ENCODE measurements around the gene FBXW10B. TPM values are rescaled to one million over a fixed set of nuclear protein-coding genes. Genes with fewer than 3 reads are reported as not detected.

Gene FBXW10B
- total RNA-seq, 1 experiment from 2014 or later = not detected

- Mint-ChIP-seq H3K4me1 (peaks cover 28 to 34% of the 10 kb centered on the region in 2 experiments), H3K36me3 (ENCODE audit: insufficient read depth in 1 of 3, low read depth in 3 of 3) (peaks cover 0 to 25% (median 21%) of the 10 kb centered on the region in 3 experiments; a peak in 5 of 7 replicates), H3K27ac (no peak overlapping the region), H3K27me3 (ENCODE audit: low read depth) (no peaks in the 10 kb centered on the region), H3K4me3 (no peak overlapping the region), H3K9me3 (no peaks in the 10 kb centered on the region)
- Histone ChIP-seq H4K8ac (replicated peaks; ENCODE audit: insufficient read length, low read depth, low read length) (no peak overlapping the region), H2BK20ac (ENCODE audit: low read depth, low read length, poor library complexity, severe bottlenecking) (no peak overlapping the region), H3K4me2 (ENCODE audit: insufficient read depth, insufficient read length, low read length) (no peak overlapping the region), H2BK15ac (ENCODE audit: low read depth, low read length) (no peak overlapping the region), H3K79me2 (ENCODE audit: insufficient read depth, low read length) (no peaks in the 10 kb centered on the region), H3K4ac (ENCODE audit: low read depth, low read length) (no peak overlapping the region), H3K14ac (ENCODE audit: insufficient read depth, low read length) (no peak overlapping the region), H3K23ac (ENCODE audit: insufficient read length, low read depth, low read length) (no peak overlapping the region), H3K9me3 (ENCODE audit: control insufficient read depth, low read depth, low read length) (no peaks in the 10 kb centered on the region), H2BK120ac (ENCODE audit: low read depth, low read length, poor library complexity, severe bottlenecking) (no peak overlapping the region), H3K18ac (ENCODE audit: insufficient read length, low read depth, low read length) (no peak overlapping the region), H3K4me1 (ENCODE audit: insufficient read depth, low read length) (no peaks in the 10 kb centered on the region), H2BK12ac (ENCODE audit: insufficient read length, low read depth, low read length) (no peak overlapping the region), H3K27ac (ENCODE audit: insufficient read length, low read depth, low read length) (no peak overlapping the region), H2AFZ (ENCODE audit: low read length) (no peak overlapping the region), H3K79me1 (ENCODE audit: insufficient read depth, low read depth, low read length, poor library complexity, severe bottlenecking) (no peaks in the 10 kb centered on the region), H4K5ac (ENCODE audit: insufficient read length, low read depth, low read length) (no peak overlapping the region), H3K9ac (ENCODE audit: extremely low read depth, insufficient read length, low read length) (no peak overlapping the region), H4K91ac (ENCODE audit: insufficient read length, low read depth, low read length) (no peak overlapping the region), H3T11ph (ENCODE audit: low read length) (no peak overlapping the region), H2AK5ac (ENCODE audit: insufficient read length, low read length) (no peak overlapping the region), H3K23me2 (ENCODE audit: insufficient read length, low read depth, low read length, poor library complexity, severe bottlenecking) (no peaks in the 10 kb centered on the region), H3K27me3 (ENCODE audit: insufficient read depth, low read length) (no peaks in the 10 kb centered on the region), H2BK5ac (ENCODE audit: insufficient read length, low read length) (no peak overlapping the region), H4K20me1 (ENCODE audit: control insufficient read depth, insufficient read depth, insufficient read length) (no peaks in the 10 kb centered on the region), H3K56ac (ENCODE audit: insufficient read length, low read depth, low read length) (no peak overlapping the region)
- no CpG with 5 or more reads among the region's 3 CpGs for WGBS (ENCODE audit: extremely low coverage, insufficient read length, low lambda C conversion rate)
- DNase-seq = no peak
- TF ChIP-seq CTCF (conservative IDR thresholded peaks at IDR 0.05) = no peak
Observed at GRCh38 chr17:15658296-15658695, 38.8 kb upstream of the FBXW10B start.
